Activated CD4-positive, alpha-beta memory T cell treated with anti-CD3 and anti-CD28 coated beads for 36 hours (primary cell): ENCODE data around the gene PCNX1. TPM values are rescaled to one million over a fixed set of nuclear protein-coding genes. Genes with fewer than 3 reads are reported as not detected.
A peak's percentile ranks its signal among the peaks of the same experiment; 100 is the strongest.
"Not testable (repeated sequence)": the region's sequence is repeated elsewhere in the genome, so short reads cannot be mapped to it uniquely, and the experiment has no call there.

ENCODE experiments used
- CTCF ChIA-PET: fragments of 350-600 bp; sonication (Branson Sonifier 250); formaldehyde crosslinking; loops from one replicate; lab custom pipeline; 2021; ENCODE audit warnings: antibody characterized with exemption, inconsistent platforms; lab: Charles Lee
- POLR2A ChIA-PET: fragments of 350-600 bp; sonication (Branson Sonifier 250); formaldehyde crosslinking; loops from one replicate; lab custom pipeline; 2021; ENCODE audit warnings: antibody characterized with exemption; lab: Charles Lee
- DNase-seq: peaks from one replicate; pipeline ENCODE4 v3.0.0-alpha.2; 2020
- H3K27ac Mint-ChIP-seq: one replicate; pipeline ENCODE4 v1.8.0; 2021; ENCODE audit warnings: mixed read lengths
- H3K27me3 Mint-ChIP-seq: one replicate; pipeline ENCODE4 v1.8.0; 2021; ENCODE audit warnings: mixed read lengths
- H3K36me3 Mint-ChIP-seq: one replicate; pipeline ENCODE4 v1.8.0; 2021; ENCODE audit warnings: mixed read lengths
- H3K4me1 Mint-ChIP-seq: one replicate; pipeline ENCODE4 v1.8.0; 2021; ENCODE audit warnings: low read depth, mixed read lengths
- H3K4me3 Mint-ChIP-seq: one replicate; pipeline ENCODE4 v1.8.0; 2021; ENCODE audit warnings: mild to moderate bottlenecking, mixed read lengths
- H3K9me3 Mint-ChIP-seq: one replicate; pipeline ENCODE4 v1.8.0; 2021; ENCODE audit warnings: mixed read lengths
- intact Hi-C: fragments of 100-400 bp; cut with micrococcal nuclease; formaldehyde crosslinking; loops from one replicate; pipeline ENCODE4 v1.15.1; 2023
- total RNA-seq, 2 experiments: library from RNA; stranded (reverse); gene quantifications; one replicate each; pipeline ENCODE4 v1.2.3, GENCODE V29; 2021

PCNX1 gene
- total RNA-seq, 2 experiments from 2014 or later: 39.2 to 44.4 TPM

- peaks cover 24% of the 10 kb centered on the region for H3K4me1 Mint-ChIP-seq
- H3K36me3 Mint-ChIP-seq: peaks cover 8% of the 10 kb centered on the region
- DNase-seq: peak; percentile 23
- no peaks in the 10 kb centered on the region for H3K27me3 Mint-ChIP-seq
- H3K27ac Mint-ChIP-seq: peak overlapping the region; percentile 85
- CTCF ChIA-PET: interaction anchor here (0.6 to 3.0 kb wide), 5 partner anchors 14 to 631 kb away, joined by 3 to 17 read pairs (median 3); partner anchors contain the start of gene PCNX1
- no peaks in the 10 kb centered on the region for H3K9me3 Mint-ChIP-seq
- H3K4me3 Mint-ChIP-seq: no peak overlapping the region
- POLR2A ChIA-PET: interaction anchor here (0.6 to 0.7 kb wide), 2 partner anchors 30 to 281 kb away, joined by 3 read pairs; no protein-coding TSS in a partner anchor
- intact Hi-C loops: loop anchor here (10.0 kb wide), 1 partner anchor 207 kb away; the partner anchor contains the start of gene SIPA1L1
Measured at GRCh38 chr14:71117839-71118743, 210.8 kb downstream of the PCNX1 start.

- H3K4me1 Mint-ChIP-seq: peaks cover 24% of the 10 kb centered on the region
- H3K27ac Mint-ChIP-seq: peak overlapping the region; percentile 85
- ChIA-PET CTCF (interaction anchor here (1.1 to 3.0 kb wide), 4 partner anchors 15 to 630 kb away, joined by 3 to 17 read pairs (median 3); partner anchors contain the start of gene PCNX1), POLR2A (interaction anchor here (0.6 kb wide), 1 partner anchor 280 kb away, joined by 3 read pairs; no protein-coding TSS in a partner anchor)
- DNase-seq: peak; percentile 58
- H3K36me3 Mint-ChIP-seq: peaks cover 6% of the 10 kb centered on the region
- no peak overlapping the region for H3K4me3 Mint-ChIP-seq
- H3K27me3 Mint-ChIP-seq: no peaks in the 10 kb centered on the region
- H3K9me3 Mint-ChIP-seq: no peaks in the 10 kb centered on the region
- intact Hi-C loops: loop anchor here (10.0 kb wide), 1 partner anchor 206 kb away; the partner anchor contains the start of gene SIPA1L1
Measured at GRCh38 chr14:71119075-71119474, 211.8 kb downstream of the PCNX1 start.

- H3K27me3 Mint-ChIP-seq: no peaks in the 10 kb centered on the region
- H3K4me3 Mint-ChIP-seq: no peak overlapping the region
- no peak for DNase-seq
- H3K36me3 Mint-ChIP-seq: peaks cover 4% of the 10 kb centered on the region
- peaks cover 24% of the 10 kb centered on the region for H3K4me1 Mint-ChIP-seq
- intact Hi-C loops: loop anchor here (10.0 kb wide), 1 partner anchor 205 kb away; the partner anchor contains the start of gene SIPA1L1
- H3K27ac Mint-ChIP-seq: peak overlapping the region; percentile 3
- no peaks in the 10 kb centered on the region for H3K9me3 Mint-ChIP-seq
- POLR2A ChIA-PET: interaction anchor here (0.6 kb wide), 1 partner anchor 191 kb away, joined by 3 read pairs; no protein-coding TSS in a partner anchor
- CTCF ChIA-PET: interaction anchor here (3.0 kb wide), 1 partner anchor 16 kb away, joined by 17 read pairs; no protein-coding TSS in a partner anchor
Measured at GRCh38 chr14:71119832-71120231, 212.6 kb downstream of the PCNX1 start.

GRCh38 chr14:71121001-71121400 lies 213.7 kb downstream of the PCNX1 start:
- intact Hi-C loops: no loop called here
- CTCF ChIA-PET: interaction anchor here (0.6 kb wide), 1 partner anchor 1281 kb away, joined by 3 read pairs; no protein-coding TSS in a partner anchor
- Mint-ChIP-seq H3K9me3 (no peaks in the 10 kb centered on the region), H3K27me3 (no peaks in the 10 kb centered on the region), H3K4me3 (no peak overlapping the region), H3K4me1 (peaks cover 24% of the 10 kb centered on the region), H3K36me3 (peaks cover 1% of the 10 kb centered on the region), H3K27ac (no peak overlapping the region)
- DNase-seq: no peak
- POLR2A ChIA-PET: no interaction called here

GRCh38 chr14:71121711-71122110 lies 214.5 kb downstream of the PCNX1 start:
- intact Hi-C loops: no loop called here
- peaks cover 24% of the 10 kb centered on the region for H3K4me1 Mint-ChIP-seq
- ChIA-PET POLR2A (no interaction called here), CTCF (no interaction called here)
- no peaks in the 10 kb centered on the region for H3K27me3 Mint-ChIP-seq
- peaks cover 1% of the 10 kb centered on the region for H3K36me3 Mint-ChIP-seq
- peak overlapping the region; percentile 10 for H3K4me3 Mint-ChIP-seq
- no peak overlapping the region for H3K27ac Mint-ChIP-seq
- no peak for DNase-seq
- H3K9me3 Mint-ChIP-seq: no peaks in the 10 kb centered on the region

GRCh38 chr14:71122866-71123565 lies 215.8 kb downstream of the PCNX1 start:
- Mint-ChIP-seq H3K36me3 (peaks cover 1% of the 10 kb centered on the region), H3K9me3 (no peaks in the 10 kb centered on the region), H3K4me1 (peaks cover 18% of the 10 kb centered on the region), H3K27ac (no peak overlapping the region), H3K4me3 (no peak overlapping the region), H3K27me3 (no peaks in the 10 kb centered on the region)
- ChIA-PET POLR2A (no interaction called here), CTCF (interaction anchor here (0.7 to 1.4 kb wide), 2 partner anchors 201 to 630 kb away, joined by 3 to 5 read pairs; no protein-coding TSS in a partner anchor)
- intact Hi-C loops: no loop called here
- DNase-seq: no peak

GRCh38 chr14:71123579-71124135 lies 216.4 kb downstream of the PCNX1 start:
- ChIA-PET CTCF (interaction anchor here (1.4 kb wide), 1 partner anchor 629 kb away, joined by 5 read pairs; no protein-coding TSS in a partner anchor), POLR2A (no interaction called here)
- H3K4me3 Mint-ChIP-seq: no peak overlapping the region
- peaks cover 12% of the 10 kb centered on the region for H3K4me1 Mint-ChIP-seq
- H3K36me3 Mint-ChIP-seq: peaks cover 1% of the 10 kb centered on the region
- no peaks in the 10 kb centered on the region for H3K9me3 Mint-ChIP-seq
- DNase-seq: no peak
- no peaks in the 10 kb centered on the region for H3K27me3 Mint-ChIP-seq
- no peak overlapping the region for H3K27ac Mint-ChIP-seq
- intact Hi-C loops: no loop called here

GRCh38 chr14:71129716-71130490 lies 222.6 kb downstream of the PCNX1 start:
- H3K9me3 Mint-ChIP-seq, H3K27me3 Mint-ChIP-seq, H3K4me3 Mint-ChIP-seq, POLR2A ChIA-PET, DNase-seq, intact Hi-C loops, H3K4me1 Mint-ChIP-seq, H3K36me3 Mint-ChIP-seq, H3K27ac Mint-ChIP-seq: not testable (repeated sequence)
- CTCF ChIA-PET: interaction anchor here (0.8 kb wide), 1 partner anchor 9 kb away, joined by 3 read pairs; no protein-coding TSS in a partner anchor

GRCh38 chr14:71130491-71131179 lies 223.4 kb downstream of the PCNX1 start:
- CTCF ChIA-PET: interaction anchor here (0.8 to 0.9 kb wide), 2 partner anchors 8 to 274 kb away, joined by 3 read pairs; no protein-coding TSS in a partner anchor
- H3K36me3 Mint-ChIP-seq: no peaks in the 10 kb centered on the region

GRCh38 chr14:71133296-71133695 lies 226.0 kb downstream of the PCNX1 start:
- Mint-ChIP-seq H3K27me3 (no peaks in the 10 kb centered on the region), H3K9me3 (no peaks in the 10 kb centered on the region), H3K27ac (no peak overlapping the region), H3K4me3 (no peak overlapping the region), H3K4me1 (peaks cover 8% of the 10 kb centered on the region), H3K36me3 (no peaks in the 10 kb centered on the region)
- intact Hi-C loops: no loop called here
- DNase-seq: no peak
- ChIA-PET CTCF (interaction anchor here (0.8 to 1.7 kb wide), 3 partner anchors 272 to 722 kb away, joined by 3 to 6 read pairs (median 3); no protein-coding TSS in a partner anchor), POLR2A (no interaction called here)

More at GRCh38 chr14:71130491-71131179, 223.4 kb downstream of the PCNX1 start:
- Mint-ChIP-seq H3K27ac (no peak overlapping the region), H3K4me1 (peaks cover 8% of the 10 kb centered on the region), H3K9me3 (no peaks in the 10 kb centered on the region), H3K4me3 (no peak overlapping the region), H3K27me3 (no peaks in the 10 kb centered on the region)
- peak; percentile 64 for DNase-seq
- POLR2A ChIA-PET: no interaction called here
- intact Hi-C loops: no loop called here
